GM21723 (cell line): ENCODE data around the gene CTSV.
"Not testable (repeated sequence)": the region's sequence is repeated elsewhere in the genome, so short reads cannot be mapped to it uniquely, and the experiment has no call there.

Source experiments
- ATAC-seq: cut with Tn5 transposase; IDR thresholded peaks from one replicate; pipeline ENCODE4 v1.9.1; 2021; ENCODE audit warnings: mild to moderate bottlenecking, moderate library complexity; ENCODE audit not compliant: unreplicated experiment

CTSV gene

DNA sequence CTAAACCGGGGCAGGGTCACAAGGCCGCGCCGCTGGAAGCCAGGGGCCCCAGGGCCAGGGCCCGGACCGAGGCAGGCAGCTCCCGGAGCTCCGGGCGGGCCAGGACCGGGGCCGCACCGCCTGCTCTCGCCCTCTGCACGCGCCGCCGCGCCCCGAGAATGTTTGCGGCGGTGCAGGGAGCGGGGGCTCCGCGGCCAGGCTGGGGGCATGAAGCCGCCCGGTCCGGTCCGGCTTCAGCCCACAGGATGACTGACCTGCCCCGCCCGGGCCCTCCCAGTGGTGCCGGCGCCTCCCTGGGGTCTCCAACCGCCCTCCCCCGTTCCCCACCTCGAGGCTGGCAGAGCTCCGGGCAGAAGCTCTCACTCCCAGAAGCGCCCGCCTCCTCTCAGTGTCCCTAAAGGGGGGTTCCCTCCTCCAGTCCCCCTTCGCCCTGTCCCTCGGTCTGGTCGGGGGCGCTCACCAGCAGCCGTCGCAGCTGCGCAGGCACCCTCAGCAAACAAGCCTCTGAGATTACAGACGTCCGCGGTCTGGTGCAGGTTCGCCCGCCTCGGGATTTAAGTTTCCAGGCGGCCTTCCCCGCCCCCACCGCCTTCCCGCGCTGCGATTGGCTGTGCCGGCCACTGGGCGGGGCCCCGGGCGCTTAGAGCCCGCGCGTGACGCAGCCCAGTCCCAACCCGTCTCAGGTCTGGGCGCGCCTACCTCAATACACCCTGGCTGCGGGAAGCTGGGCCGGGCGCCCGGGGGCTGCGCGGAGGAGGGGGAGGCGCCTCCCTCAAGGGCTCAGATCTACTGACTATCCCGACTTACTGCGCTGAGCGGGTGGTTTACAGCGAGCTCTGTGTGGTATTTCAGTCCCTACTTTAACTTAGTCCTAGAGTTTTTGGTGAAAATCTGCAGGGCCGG is at the start of gene CTSV:
Gene CTSV (minus strand): TSS at position 532 of the 903 bp plus-strand sequence. CDS start 1,099 bp downstream, outside the sequence.
- ATAC-seq, result peak; percentile 99

GRCh38 chr9:97087668-97088215 is 48.8 kb upstream of the CTSV start:
- ATAC-seq, result not testable (repeated sequence)

- ATAC-seq, result not testable (repeated sequence)
These were observed 45.6 kb upstream of the CTSV start for GRCh38 chr9:97084562-97084991.

- no peak for ATAC-seq
These were observed 39.4 kb upstream of the CTSV start for GRCh38 chr9:97078362-97078761.

GRCh38 chr9:97077452-97078295 is 38.7 kb upstream of the CTSV start:
- ATAC-seq, result no peak

DNA sequence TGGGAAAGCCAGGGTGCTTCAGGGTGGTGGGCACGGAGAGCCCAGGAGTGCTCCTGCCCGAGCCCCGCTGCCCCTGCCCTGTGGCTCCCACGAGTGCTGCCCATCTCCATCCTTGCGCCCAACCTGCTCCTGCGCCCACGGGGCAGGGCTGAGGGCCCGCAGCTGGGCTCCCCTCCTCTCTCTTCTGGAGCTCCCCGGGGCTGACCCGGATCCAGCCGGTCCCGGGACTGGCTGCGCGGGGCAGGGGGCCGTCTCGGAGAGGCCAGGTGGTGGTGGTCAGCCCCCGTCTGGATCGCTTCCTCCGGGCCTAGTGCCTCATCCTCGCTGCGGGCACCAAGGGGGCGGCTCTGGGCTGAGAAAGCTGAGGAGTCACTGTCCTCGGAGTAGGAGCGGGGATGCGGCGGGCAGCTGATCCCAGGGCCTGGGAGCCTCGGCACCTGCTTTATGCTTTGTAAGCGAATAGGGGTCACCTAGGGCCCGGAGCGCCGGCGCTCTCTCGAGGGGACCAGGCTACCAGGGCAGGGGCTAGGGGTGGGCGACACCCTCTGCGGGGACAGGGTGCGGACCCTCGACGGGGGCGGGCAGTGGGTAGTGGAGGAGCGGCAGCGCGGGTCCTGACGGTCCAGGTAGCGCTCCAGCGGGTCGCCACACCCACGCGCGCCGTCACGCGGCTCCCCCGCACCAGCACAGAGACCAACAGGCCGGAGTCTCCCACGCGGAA is 37.9 kb upstream of the CTSV start:
- ATAC-seq, result not testable (repeated sequence)

- no peak for ATAC-seq
These were observed 37.3 kb upstream of the CTSV start for GRCh38 chr9:97076238-97076637.

- no peak for ATAC-seq
These were observed 36.5 kb upstream of the CTSV start for GRCh38 chr9:97075289-97075985.

GRCh38 chr9:97073506-97073905 is 34.6 kb upstream of the CTSV start:
- no peak for ATAC-seq

- ATAC-seq, result no peak
These were observed 33.4 kb upstream of the CTSV start for GRCh38 chr9:97072285-97072776.

GRCh38 chr9:97070325-97070724 is 31.4 kb upstream of the CTSV start:
- ATAC-seq, result not testable (repeated sequence)

- ATAC-seq, result no peak
These were observed 28.5 kb upstream of the CTSV start for GRCh38 chr9:97067490-97067889.

GRCh38 chr9:97064176-97064575 is 25.2 kb upstream of the CTSV start:
- no peak for ATAC-seq

GRCh38 chr9:97060796-97061195 is 21.9 kb upstream of the CTSV start:
- no peak for ATAC-seq

GRCh38 chr9:97059626-97060025 is 20.7 kb upstream of the CTSV start:
- no peak for ATAC-seq

DNA sequence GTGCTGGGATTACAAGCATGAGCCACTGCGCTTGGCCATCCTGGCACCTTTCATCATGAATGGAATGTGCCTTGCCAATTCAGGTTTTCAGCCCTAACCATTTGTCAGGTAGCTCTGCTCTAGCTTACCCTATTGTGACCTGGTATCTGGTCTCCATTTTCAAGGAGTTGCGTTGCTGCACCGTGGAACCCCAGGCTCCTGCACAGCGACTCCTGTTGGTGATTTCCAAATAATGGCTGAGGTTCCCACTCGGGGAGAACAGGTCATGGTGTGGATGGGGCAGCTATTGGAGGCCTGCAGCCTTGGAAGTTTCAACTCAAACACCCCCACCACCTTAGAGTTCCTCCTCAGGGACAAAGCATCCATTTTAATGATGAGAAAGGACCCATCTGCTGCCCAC is 18.7 kb upstream of the CTSV start:
- no peak for ATAC-seq

DNA sequence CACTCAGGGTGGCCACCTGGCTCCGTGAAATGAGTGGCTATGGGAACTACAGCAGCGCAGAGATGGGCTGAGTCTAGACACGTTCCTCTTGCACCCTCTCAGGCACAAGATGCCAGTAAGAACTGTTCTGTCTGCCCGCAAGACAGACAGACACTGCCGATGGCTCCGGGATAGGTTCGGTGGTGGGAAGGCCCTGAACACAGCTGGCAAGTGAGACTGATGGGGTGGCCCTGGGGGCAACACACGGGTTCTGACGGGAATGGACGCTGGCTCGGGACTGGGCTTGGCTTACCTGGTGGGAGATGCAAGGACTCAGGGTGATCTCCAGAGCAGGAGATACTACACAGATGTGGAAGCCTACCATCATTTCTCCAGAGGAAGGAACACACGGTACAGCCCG is 16.9 kb upstream of the CTSV start:
- ATAC-seq, result not testable (repeated sequence)

DNA sequence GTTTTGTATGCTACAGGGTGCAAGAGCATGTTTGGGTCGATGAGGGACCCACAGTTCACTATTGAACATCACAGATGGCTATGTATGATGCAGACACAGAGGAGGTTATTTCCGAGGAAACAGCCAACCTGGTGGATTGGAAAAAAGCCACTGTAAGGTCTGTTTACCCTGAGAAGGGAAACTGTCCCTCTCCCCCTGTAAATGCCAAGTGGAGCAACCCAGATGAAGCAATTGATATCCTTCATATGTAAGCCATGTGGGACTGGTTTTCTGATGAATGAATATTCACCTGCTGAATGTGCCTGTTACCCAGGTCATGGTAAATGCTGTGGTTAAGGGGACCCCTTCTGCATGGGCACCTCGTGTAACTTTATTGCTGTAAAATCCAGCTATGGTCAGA is 14.8 kb upstream of the CTSV start:
- no peak for ATAC-seq

DNA sequence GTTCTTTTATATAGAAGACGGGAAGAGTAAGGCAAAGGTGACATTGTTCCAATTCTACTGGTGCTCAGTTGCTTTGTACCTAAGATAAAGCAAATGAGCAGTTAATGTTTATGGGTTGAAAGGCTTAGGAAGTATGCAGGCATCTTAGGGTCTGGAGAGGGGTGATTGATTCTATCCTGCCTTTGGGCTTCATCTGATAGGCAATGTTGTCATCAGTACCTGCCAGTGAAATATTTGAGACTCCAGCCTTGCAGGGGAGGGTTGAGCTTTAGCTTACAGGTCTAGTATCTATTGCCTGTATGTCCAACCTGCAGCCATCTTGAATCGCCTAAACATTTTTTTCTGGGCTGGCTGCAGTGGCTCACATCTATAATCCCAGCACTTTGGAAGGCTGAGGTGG is 13.8 kb upstream of the CTSV start:
- no peak for ATAC-seq

- ATAC-seq, result no peak
These were observed 7.3 kb upstream of the CTSV start for GRCh38 chr9:97046228-97046627.
